ENCODE measurements around the gene CCSER1.
"Not testable (repeated sequence)": the region's sequence is repeated elsewhere in the genome, so short reads cannot be mapped to it uniquely, and the experiment has no call there.

The CCSER1 gene

GRCh38 chr4:91427171-91427570 is 1300.0 kb downstream of the CCSER1 start:
- no peak for TF ChIP-seq POLR2AphosphoS5 (IDR thresholded peaks at IDR 0.05; ENCODE audit: borderline replicate concordance, low read depth, low read length)
- TF ChIP-seq FOXP2 (optimal IDR thresholded peaks at IDR 0.05; ENCODE audit: control extremely low read depth, extremely low read length, insufficient read depth) = no peak
- Histone ChIP-seq H3K9me3 (ENCODE audit: low read depth, low read length) (no peaks in the 10 kb centered on the region), H3K9ac (ENCODE audit: insufficient read length) (no peak overlapping the region), H3K4me3 (no peak overlapping the region), H3K27ac (no peak overlapping the region), H3K36me3 (ENCODE audit: insufficient read depth, low read length) (no peaks in the 10 kb centered on the region)
- DNase-seq (ENCODE audit: low read depth, low spot score) = no peak

- Histone ChIP-seq H3K4me3 (no peak overlapping the region), H3K9ac (ENCODE audit: insufficient read length) (no peak overlapping the region), H3K36me3 (ENCODE audit: insufficient read depth, low read length) (no peaks in the 10 kb centered on the region), H3K27ac (no peak overlapping the region), H3K9me3 (ENCODE audit: low read depth, low read length) (no peaks in the 10 kb centered on the region)
- TF ChIP-seq POLR2AphosphoS5 (IDR thresholded peaks at IDR 0.05; ENCODE audit: borderline replicate concordance, low read depth, low read length) (no peak), FOXP2 (optimal IDR thresholded peaks at IDR 0.05; ENCODE audit: control extremely low read depth, extremely low read length, insufficient read depth) (no peak), EZH2 (IDR thresholded peaks at IDR 0.05) (no peak)
- DNase-seq (ENCODE audit: low read depth, low spot score) = no peak
Observed at GRCh38 chr4:91434631-91435030, 1307.4 kb downstream of the CCSER1 start.

- H3K9ac ChIP-seq (ENCODE audit: insufficient read length) = no peak overlapping the region
- no peak for TF ChIP-seq POLR2AphosphoS5 (IDR thresholded peaks at IDR 0.05; ENCODE audit: borderline replicate concordance, low read depth, low read length)
- TF ChIP-seq EZH2 (IDR thresholded peaks at IDR 0.05) = no peak
- TF ChIP-seq FOXP2 (optimal IDR thresholded peaks at IDR 0.05; ENCODE audit: control extremely low read depth, extremely low read length, insufficient read depth) = no peak
- H3K27ac ChIP-seq = no peak overlapping the region
- no peak overlapping the region for H3K4me3 ChIP-seq
- no peaks in the 10 kb centered on the region for H3K36me3 ChIP-seq (ENCODE audit: insufficient read depth, low read length)
- no peak for DNase-seq (ENCODE audit: low read depth, low spot score)
- no peaks in the 10 kb centered on the region for H3K9me3 ChIP-seq (ENCODE audit: low read depth, low read length)
Observed at GRCh38 chr4:91436556-91436955, 1309.4 kb downstream of the CCSER1 start.

DNA sequence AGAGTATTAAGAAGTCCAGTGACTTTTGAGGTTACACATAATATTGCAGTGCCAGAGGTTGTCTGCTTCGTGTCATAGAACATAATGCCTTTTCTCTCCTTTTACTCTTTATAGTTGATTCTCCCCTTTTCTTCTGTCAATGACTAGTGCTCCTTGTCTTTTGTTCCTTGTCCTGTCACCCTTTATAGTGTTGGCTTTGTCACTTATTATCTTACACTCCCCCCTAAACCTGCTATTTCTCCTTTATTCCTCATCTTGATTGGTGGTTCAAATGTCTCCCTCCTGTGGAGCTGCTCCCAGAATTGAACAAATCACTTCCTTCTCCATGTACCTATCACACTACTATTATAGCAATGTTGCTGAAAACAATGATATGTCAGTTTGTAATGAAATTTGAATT is 1320.0 kb downstream of the CCSER1 start:
- H3K9ac ChIP-seq (ENCODE audit: insufficient read length) = no peak overlapping the region
- no peak overlapping the region for H3K4me3 ChIP-seq
- DNase-seq (ENCODE audit: low read depth, low spot score) = no peak
- H3K36me3 ChIP-seq (ENCODE audit: insufficient read depth, low read length) = no peaks in the 10 kb centered on the region
- TF ChIP-seq EZH2 (IDR thresholded peaks at IDR 0.05) = no peak
- TF ChIP-seq POLR2AphosphoS5 (IDR thresholded peaks at IDR 0.05; ENCODE audit: borderline replicate concordance, low read depth, low read length) = no peak
- TF ChIP-seq FOXP2 (optimal IDR thresholded peaks at IDR 0.05; ENCODE audit: control extremely low read depth, extremely low read length, insufficient read depth) = no peak
- H3K9me3 ChIP-seq (ENCODE audit: low read depth, low read length) = no peaks in the 10 kb centered on the region
- H3K27ac ChIP-seq = no peak overlapping the region

DNA sequence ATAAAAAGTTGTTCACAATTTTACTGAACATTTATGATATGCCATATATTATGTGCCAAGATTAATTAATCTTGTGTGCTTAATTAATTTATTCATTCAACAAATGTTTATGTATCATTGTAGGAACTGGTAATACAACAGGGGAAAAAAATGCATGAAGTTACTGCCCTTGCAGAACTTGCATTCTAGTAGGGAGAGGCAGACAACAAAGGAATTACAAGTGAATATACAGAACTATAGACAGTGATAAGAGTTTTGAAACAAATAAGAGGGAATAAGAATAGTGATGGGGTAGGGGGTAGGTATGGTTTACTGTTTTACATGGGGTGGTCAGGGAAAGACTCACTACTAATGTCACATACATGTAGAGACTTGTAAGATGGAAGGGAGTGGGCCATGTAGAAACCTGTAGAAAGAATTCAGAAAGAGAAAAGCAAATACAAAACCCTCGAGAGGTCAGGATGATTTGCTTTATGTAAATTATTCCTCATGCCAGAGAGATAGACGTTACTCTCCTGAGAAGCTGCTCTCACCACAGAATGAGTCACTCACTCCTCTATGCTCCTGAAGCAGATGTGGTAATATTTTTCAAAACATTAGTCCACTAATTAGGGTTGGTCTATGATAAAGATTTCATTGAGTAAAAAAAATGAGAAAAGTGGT is 1321.6 kb downstream of the CCSER1 start:
- Histone ChIP-seq H3K36me3 (ENCODE audit: insufficient read depth, low read length) (no peaks in the 10 kb centered on the region), H3K9me3 (ENCODE audit: low read depth, low read length) (no peaks in the 10 kb centered on the region), H3K27ac (no peak overlapping the region), H3K9ac (ENCODE audit: insufficient read length) (no peak overlapping the region), H3K4me3 (no peak overlapping the region)
- no peak for DNase-seq (ENCODE audit: low read depth, low spot score)
- no peak for TF ChIP-seq FOXP2 (optimal IDR thresholded peaks at IDR 0.05; ENCODE audit: control extremely low read depth, extremely low read length, insufficient read depth)
- no peak for TF ChIP-seq EZH2 (IDR thresholded peaks at IDR 0.05)
- no peak for TF ChIP-seq POLR2AphosphoS5 (IDR thresholded peaks at IDR 0.05; ENCODE audit: borderline replicate concordance, low read depth, low read length)

DNA sequence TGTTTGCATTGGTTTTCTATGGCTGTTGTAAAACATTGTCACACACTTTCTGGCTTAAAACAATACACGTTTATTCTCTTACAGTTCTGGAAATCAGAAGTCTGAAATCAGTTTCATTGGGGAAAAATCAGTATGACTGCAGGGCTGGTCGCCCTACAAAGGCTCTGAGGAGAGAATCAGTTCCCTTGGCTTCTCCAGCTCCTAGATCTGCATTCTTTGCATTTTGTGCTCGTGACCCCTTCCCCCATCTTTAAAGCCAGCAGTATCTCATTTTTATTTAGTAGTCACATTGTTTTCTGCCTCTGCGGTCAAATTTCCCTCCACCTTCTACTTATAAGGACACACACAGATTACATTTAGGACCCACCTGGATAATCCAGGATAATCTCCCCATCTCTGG is 1326.9 kb downstream of the CCSER1 start:
- no peak for DNase-seq (ENCODE audit: low read depth, low spot score)
- no peak overlapping the region for H3K27ac ChIP-seq
- no peaks in the 10 kb centered on the region for H3K36me3 ChIP-seq (ENCODE audit: insufficient read depth, low read length)
- H3K9me3 ChIP-seq (ENCODE audit: low read depth, low read length) = no peaks in the 10 kb centered on the region
- H3K9ac ChIP-seq (ENCODE audit: insufficient read length) = no peak overlapping the region
- TF ChIP-seq POLR2AphosphoS5 (IDR thresholded peaks at IDR 0.05; ENCODE audit: borderline replicate concordance, low read depth, low read length) (no peak), FOXP2 (optimal IDR thresholded peaks at IDR 0.05; ENCODE audit: control extremely low read depth, extremely low read length, insufficient read depth) (no peak)
- no peak overlapping the region for H3K4me3 ChIP-seq

- not testable (repeated sequence) for H3K9me3 ChIP-seq (ENCODE audit: low read depth, low read length); H3K27ac ChIP-seq; H3K4me3 ChIP-seq; H3K9ac ChIP-seq (ENCODE audit: insufficient read length); DNase-seq (ENCODE audit: low read depth, low spot score); H3K36me3 ChIP-seq (ENCODE audit: insufficient read depth, low read length)
Observed at GRCh38 chr4:91462566-91462965, 1335.4 kb downstream of the CCSER1 start.

DNA sequence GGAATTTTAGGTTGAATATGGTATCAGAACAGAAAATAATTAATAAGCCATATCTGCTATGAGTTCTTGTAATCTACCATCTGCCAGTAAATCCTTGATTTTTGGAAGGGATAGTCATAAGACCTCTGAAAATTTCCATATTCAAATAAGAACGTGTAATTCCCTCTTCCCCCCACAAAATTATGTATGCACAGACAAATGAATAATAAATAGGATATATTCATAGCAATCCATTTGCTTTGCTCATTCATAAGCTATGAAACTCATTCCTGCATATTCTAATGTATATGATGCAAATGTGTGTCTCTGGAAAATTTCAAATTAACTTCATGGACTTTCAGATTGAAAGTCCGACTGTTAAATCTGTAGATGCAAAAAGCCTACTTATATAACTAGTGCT is 1343.5 kb downstream of the CCSER1 start:
- no peak overlapping the region for H3K9ac ChIP-seq (ENCODE audit: insufficient read length)
- TF ChIP-seq EZH2 (IDR thresholded peaks at IDR 0.05) = no peak
- TF ChIP-seq FOXP2 (optimal IDR thresholded peaks at IDR 0.05; ENCODE audit: control extremely low read depth, extremely low read length, insufficient read depth) = no peak
- TF ChIP-seq POLR2AphosphoS5 (IDR thresholded peaks at IDR 0.05; ENCODE audit: borderline replicate concordance, low read depth, low read length) = no peak
- no peaks in the 10 kb centered on the region for H3K9me3 ChIP-seq (ENCODE audit: low read depth, low read length)
- H3K27ac ChIP-seq = no peak overlapping the region
- H3K4me3 ChIP-seq = no peak overlapping the region
- no peaks in the 10 kb centered on the region for H3K36me3 ChIP-seq (ENCODE audit: insufficient read depth, low read length)
- DNase-seq (ENCODE audit: low read depth, low spot score) = no peak

GRCh38 chr4:91471280-91471679 is 1344.1 kb downstream of the CCSER1 start:
- H3K27ac ChIP-seq = no peak overlapping the region
- no peaks in the 10 kb centered on the region for H3K9me3 ChIP-seq (ENCODE audit: low read depth, low read length)
- H3K9ac ChIP-seq (ENCODE audit: insufficient read length) = no peak overlapping the region
- H3K36me3 ChIP-seq (ENCODE audit: insufficient read depth, low read length) = no peaks in the 10 kb centered on the region
- no peak for DNase-seq (ENCODE audit: low read depth, low spot score)
- H3K4me3 ChIP-seq = no peak overlapping the region
- TF ChIP-seq POLR2AphosphoS5 (IDR thresholded peaks at IDR 0.05; ENCODE audit: borderline replicate concordance, low read depth, low read length) = no peak
- TF ChIP-seq EZH2 (IDR thresholded peaks at IDR 0.05) = no peak
- no peak for TF ChIP-seq FOXP2 (optimal IDR thresholded peaks at IDR 0.05; ENCODE audit: control extremely low read depth, extremely low read length, insufficient read depth)

Measured in SK-N-MC (cell line).